CD4-positive, alpha-beta memory T cell (primary cell): Measurements from ENCODE around the gene AQP7. TPM values are rescaled to one million over a fixed set of nuclear protein-coding genes. Genes with fewer than 3 reads are reported as not detected.

ENCODE experiments used
- CTCF ChIA-PET: fragments of 350-600 bp; sonication (Branson Sonifier 250); formaldehyde crosslinking; loops from one replicate; lab custom pipeline; 2021; ENCODE audit warnings: inconsistent platforms; ENCODE audit not compliant: partially characterized antibody; lab: Charles Lee
- POLR2A ChIA-PET: fragments of 350-600 bp; sonication (Branson Sonifier 250); formaldehyde crosslinking; loops from one replicate; lab custom pipeline; 2021; ENCODE audit not compliant: partially characterized antibody; lab: Charles Lee
- DNase-seq, 5 donors: peaks; one replicate each; pipeline versions ENCODE4 v3.0.0 to v3.0.0-alpha.2; 2020 to 2022; ENCODE audit warnings: mixed read lengths in 1 of 5
- H3K27ac ChIP-seq: one replicate; pipeline ENCODE4 v1.7.0; 2013; ENCODE audit warnings: low read depth, low read length
- H3K27me3 ChIP-seq: 2 replicates; pipeline ENCODE4 v1.7.0; 2013; ENCODE audit warnings: mild to moderate bottlenecking, low read length, moderate library complexity; ENCODE audit not compliant: insufficient read depth
- H3K36me3 ChIP-seq: 2 replicates; pipeline ENCODE4 v1.7.0; 2013; ENCODE audit warnings: mild to moderate bottlenecking, low read length, moderate library complexity; ENCODE audit not compliant: insufficient read depth
- H3K4me1 ChIP-seq: 2 replicates; pipeline ENCODE4 v1.7.0; 2013; ENCODE audit warnings: mild to moderate bottlenecking, low read length, moderate library complexity; ENCODE audit not compliant: insufficient read depth
- H3K4me3 ChIP-seq, 2 donors: one replicate each; pipeline ENCODE4 v1.7.0; 2013; ENCODE audit warnings: low read length in 2 of 2, mild to moderate bottlenecking in 1 of 2
- H3K9me3 ChIP-seq, 2 donors: one replicate each; pipeline ENCODE4 v1.7.0; 2013; ENCODE audit warnings: low read length in 2 of 2, control low read depth in 1 of 2; ENCODE audit not compliant: control insufficient read depth in 1 of 2
- H3K27ac Mint-ChIP-seq, 7 donors: one replicate each; pipeline ENCODE4 v1.8.0; 2020 to 2021; ENCODE audit warnings: mixed read lengths in 7 of 7, mild to moderate bottlenecking in 6 of 7, inconsistent platforms in 3 of 7, moderate library complexity in 3 of 7
- H3K27me3 Mint-ChIP-seq, 2 donors: one replicate each; pipeline ENCODE4 v1.8.0; 2020 to 2021; ENCODE audit warnings: mixed read lengths in 2 of 2
- H3K36me3 Mint-ChIP-seq, 2 donors: one replicate each; pipeline ENCODE4 v1.8.0; 2020 to 2021; ENCODE audit warnings: mixed read lengths in 2 of 2, inconsistent platforms in 1 of 2, mild to moderate bottlenecking in 1 of 2
- H3K4me1 Mint-ChIP-seq, 4 donors: one replicate each; pipeline ENCODE4 v1.8.0; 2020 to 2021; ENCODE audit warnings: mixed read lengths in 4 of 4, mild to moderate bottlenecking in 1 of 4
- H3K4me3 Mint-ChIP-seq, 8 donors: one replicate each; pipeline ENCODE4 v1.8.0; 2020 to 2021; ENCODE audit warnings: mixed read lengths in 8 of 8, mild to moderate bottlenecking in 7 of 8, moderate library complexity in 6 of 8, inconsistent platforms in 3 of 8
- H3K9me3 Mint-ChIP-seq, 8 donors: one replicate each; pipeline ENCODE4 v1.8.0; 2020 to 2021; ENCODE audit warnings: mixed read lengths in 8 of 8, mild to moderate bottlenecking in 5 of 8, inconsistent platforms in 3 of 8, moderate library complexity in 1 of 8
- intact Hi-C: fragments of 100-400 bp; cut with micrococcal nuclease; formaldehyde crosslinking; loops from one replicate; pipeline ENCODE4 v1.15.1; 2023
- polyA plus RNA-seq, 2 donors: library from polyadenylated mRNA; unstranded; fragments of 300-500 nt; fragmentation: Illumina TruSeq; gene quantifications; one replicate each; pipeline ENCODE4 v1.2.3, GENCODE V29; 2021
- total RNA-seq, 2 experiments: library from RNA; stranded (reverse); gene quantifications; one replicate each; pipeline ENCODE4 v1.2.3, GENCODE V29; 2021

AQP7 gene
- total and polyA plus RNA-seq, 4 experiments from 2014 or later: 0.30 to 0.81 TPM; not detected in 2

DNA sequence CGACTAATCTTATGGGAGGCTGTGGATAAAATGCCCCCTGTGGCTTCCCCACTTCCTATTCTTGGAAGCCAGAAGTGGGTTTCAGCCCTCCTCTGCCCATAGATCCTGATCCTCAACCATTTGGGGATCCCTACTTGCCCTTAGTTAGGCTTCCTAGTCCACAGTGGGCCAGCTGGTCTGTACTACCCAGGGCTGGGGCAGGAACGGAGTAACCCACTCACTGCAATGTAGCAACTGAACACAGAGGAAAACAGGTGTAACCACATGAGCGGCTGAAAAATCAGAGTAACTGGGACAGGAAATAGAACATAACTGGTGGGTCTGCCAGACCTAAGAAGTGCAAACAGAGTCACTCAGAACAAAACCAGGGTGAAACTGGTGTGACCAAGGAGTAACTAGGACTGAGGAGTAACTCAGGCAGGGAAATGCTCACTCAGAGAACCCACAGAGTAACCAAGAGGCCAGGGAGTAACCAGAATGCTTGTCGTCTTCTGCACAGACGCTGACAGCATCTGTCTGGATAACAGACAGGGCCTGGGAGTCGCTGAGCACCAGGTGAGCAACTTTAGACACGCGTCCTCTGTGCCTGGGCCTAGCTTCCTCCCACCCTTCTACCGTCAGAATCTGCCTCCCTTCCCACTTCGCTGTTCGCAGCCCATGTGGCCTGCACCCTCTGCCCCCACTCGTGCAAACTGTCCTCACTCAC is 44.0 kb upstream of the AQP7 start:
- peak overlapping the region; percentile 92 to 98 (median 94) for H3K4me3 Mint-ChIP-seq
- peak overlapping the region; percentile 94 to 98 (median 95) for H3K27ac Mint-ChIP-seq
- peaks cover 30 to 81% (median 48%) of the 10 kb centered on the region in 4 donors for H3K4me1 Mint-ChIP-seq
- intact Hi-C loops: loop anchor here (1.0 to 5.0 kb wide), 6 partner anchors 12 to 154 kb away; partner anchors contain the start of genes NFX1 and NOL6
- peaks cover 35 to 48% of the 10 kb centered on the region in 2 donors for H3K36me3 Mint-ChIP-seq
- peak overlapping the region; percentile 75 for H3K27ac ChIP-seq
- H3K4me1 ChIP-seq: peaks cover 70% of the 10 kb centered on the region
- peak overlapping the region; percentile 68 to 73 for H3K4me3 ChIP-seq
- no peaks in the 10 kb centered on the region for H3K27me3 ChIP-seq
- no peaks in the 10 kb centered on the region for H3K9me3 Mint-ChIP-seq
- peaks cover 28% of the 10 kb centered on the region for H3K36me3 ChIP-seq
- no peaks in the 10 kb centered on the region for H3K9me3 ChIP-seq
- CTCF ChIA-PET: interaction anchor here (0.9 to 16.3 kb wide), 8 partner anchors 9 to 72 kb away, joined by 3 to 562 read pairs (median 18); partner anchors contain the start of gene NOL6
- H3K27me3 Mint-ChIP-seq: no peaks in the 10 kb centered on the region
- POLR2A ChIA-PET: interaction anchor here (0.6 to 17.8 kb wide), 16 partner anchors 10 to 1174 kb away, joined by 3 to 299 read pairs (median 7); partner anchors contain the start of genes B4GALT1, BAG1, DCTN3 and NFX1
- DNase-seq: peak; percentile 78 to 90 (median 82)

- Histone ChIP-seq H3K4me1 (peaks cover 72% of the 10 kb centered on the region), H3K9me3 (no peaks in the 10 kb centered on the region), H3K36me3 (peaks cover 34% of the 10 kb centered on the region), H3K4me3 (peak overlapping the region; percentile 68 to 73), H3K27ac (peak overlapping the region; percentile 75), H3K27me3 (no peaks in the 10 kb centered on the region)
- H3K4me1 Mint-ChIP-seq: peaks cover 30 to 78% (median 51%) of the 10 kb centered on the region in 4 donors
- ChIA-PET POLR2A (interaction anchor here (2.5 to 17.8 kb wide), 7 partner anchors 10 to 156 kb away, joined by 17 to 299 read pairs (median 24); partner anchors contain the start of genes NFX1 and NOL6), CTCF (interaction anchor here (13.7 to 16.3 kb wide), 2 partner anchors 24 to 31 kb away, joined by 345 to 562 read pairs; partner anchors contain the start of gene NOL6)
- intact Hi-C loops: loop anchor here (1.0 to 5.0 kb wide), 6 partner anchors 13 to 153 kb away; partner anchors contain the start of genes NFX1 and NOL6
- H3K36me3 Mint-ChIP-seq: peaks cover 42 to 55% of the 10 kb centered on the region in 2 donors
- no peaks in the 10 kb centered on the region for H3K27me3 Mint-ChIP-seq
- H3K9me3 Mint-ChIP-seq: no peaks in the 10 kb centered on the region
- H3K27ac Mint-ChIP-seq: peak overlapping the region; percentile 94 to 98 (median 95)
- H3K4me3 Mint-ChIP-seq: peak overlapping the region; percentile 92 to 98 (median 94)
- peak; percentile 33 to 81 (median 44) for DNase-seq
These were observed 43.2 kb upstream of the AQP7 start for GRCh38 chr9:33445389-33446239.

DNA sequence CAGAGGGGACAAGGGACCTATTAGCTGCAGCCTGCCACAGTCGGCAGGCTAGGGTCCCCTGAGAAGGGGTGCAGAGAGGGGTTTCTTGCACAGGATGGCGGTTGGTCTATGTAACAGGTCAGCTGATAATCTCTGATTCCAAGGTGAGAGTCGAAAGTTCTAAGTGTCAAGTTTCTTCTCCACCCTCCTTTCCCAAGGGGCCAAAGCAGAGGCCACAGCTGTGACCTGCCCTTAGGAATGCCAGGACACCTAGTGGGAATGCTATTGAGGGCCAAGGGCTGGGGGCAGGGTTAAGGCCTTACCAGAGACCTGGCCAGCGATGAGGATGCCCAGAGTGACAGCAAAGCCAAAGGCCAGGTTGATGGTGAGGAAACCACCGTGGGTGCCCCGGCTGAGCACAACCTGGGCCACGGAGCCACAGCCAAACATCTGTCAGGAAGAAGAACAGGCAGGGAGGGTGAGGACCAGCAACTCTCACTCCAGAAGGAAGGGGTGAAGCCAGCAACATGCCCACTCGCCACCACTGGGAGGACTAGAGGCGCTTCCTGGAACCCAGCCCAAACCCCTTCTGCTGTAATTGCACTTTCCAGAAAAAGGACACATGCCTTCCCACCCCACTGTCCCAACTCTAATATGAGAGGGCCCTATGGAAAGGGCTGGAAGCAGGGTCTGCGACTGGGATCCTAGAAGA is 41.2 kb upstream of the AQP7 start:
- no peaks in the 10 kb centered on the region for H3K9me3 Mint-ChIP-seq
- H3K36me3 Mint-ChIP-seq: peaks cover 49 to 66% of the 10 kb centered on the region in 2 donors
- CTCF ChIA-PET: interaction anchor here (1.0 to 16.3 kb wide), 4 partner anchors 10 to 40 kb away, joined by 3 to 562 read pairs (median 178); partner anchors contain the start of gene NOL6
- POLR2A ChIA-PET: interaction anchor here (0.6 to 17.8 kb wide), 7 partner anchors 10 to 918 kb away, joined by 3 to 299 read pairs (median 4); no protein-coding TSS in a partner anchor
- H3K9me3 ChIP-seq: no peaks in the 10 kb centered on the region
- peak overlapping the region; percentile 24 for H3K27ac ChIP-seq
- no peaks in the 10 kb centered on the region for H3K27me3 ChIP-seq
- intact Hi-C loops: no loop called here
- peak in 1 of 5 donors; percentile 34 for DNase-seq
- H3K4me3 Mint-ChIP-seq: peak overlapping the region in 7 of 8 donors; percentile 31 to 98 (median 55)
- H3K27ac Mint-ChIP-seq: peak overlapping the region; percentile 81 to 98 (median 95)
- peaks cover 79% of the 10 kb centered on the region for H3K4me1 ChIP-seq
- H3K4me3 ChIP-seq: no peak overlapping the region
- H3K27me3 Mint-ChIP-seq: no peaks in the 10 kb centered on the region
- H3K36me3 ChIP-seq: peaks cover 35% of the 10 kb centered on the region
- peaks cover 29 to 89% (median 60%) of the 10 kb centered on the region in 4 donors for H3K4me1 Mint-ChIP-seq

GRCh38 chr9:33443047-33443446 is 40.7 kb upstream of the AQP7 start:
- Mint-ChIP-seq H3K27me3 (no peaks in the 10 kb centered on the region), H3K36me3 (peaks cover 49 to 66% of the 10 kb centered on the region in 2 donors), H3K4me1 (peaks cover 26 to 85% (median 56%) of the 10 kb centered on the region in 4 donors), H3K27ac (peak overlapping the region in 5 of 7 donors; percentile 22 to 95 (median 81)), H3K4me3 (peak overlapping the region in 2 of 8 donors; percentile 24 to 52), H3K9me3 (no peaks in the 10 kb centered on the region)
- Histone ChIP-seq H3K27me3 (no peaks in the 10 kb centered on the region), H3K27ac (peak overlapping the region; percentile 24), H3K36me3 (peaks cover 35% of the 10 kb centered on the region), H3K4me3 (no peak overlapping the region), H3K4me1 (peaks cover 73% of the 10 kb centered on the region), H3K9me3 (no peaks in the 10 kb centered on the region)
- ChIA-PET CTCF (interaction anchor here (1.0 to 13.7 kb wide), 3 partner anchors 10 to 40 kb away, joined by 3 to 345 read pairs (median 11); no protein-coding TSS in a partner anchor), POLR2A (interaction anchor here (1.3 to 17.8 kb wide), 4 partner anchors 10 to 27 kb away, joined by 4 to 299 read pairs (median 34); no protein-coding TSS in a partner anchor)
- peak in 1 of 5 donors; percentile 8 for DNase-seq
- intact Hi-C loops: no loop called here

GRCh38 chr9:33442125-33442524 is 39.8 kb upstream of the AQP7 start:
- Mint-ChIP-seq H3K36me3 (peaks cover 49 to 66% of the 10 kb centered on the region in 2 donors), H3K27me3 (no peaks in the 10 kb centered on the region), H3K9me3 (no peaks in the 10 kb centered on the region), H3K4me1 (peaks cover 31 to 83% (median 57%) of the 10 kb centered on the region in 4 donors), H3K4me3 (peak overlapping the region in 1 of 8 donors; percentile 35), H3K27ac (no peak overlapping the region)
- peak in 1 of 5 donors; percentile 35 for DNase-seq
- POLR2A ChIA-PET: interaction anchor here (0.7 to 17.8 kb wide), 4 partner anchors 9 to 32 kb away, joined by 3 to 299 read pairs (median 34); partner anchors contain the start of gene NOL6
- Histone ChIP-seq H3K4me1 (peaks cover 68% of the 10 kb centered on the region), H3K9me3 (no peaks in the 10 kb centered on the region), H3K36me3 (peaks cover 35% of the 10 kb centered on the region), H3K27ac (no peak overlapping the region), H3K27me3 (no peaks in the 10 kb centered on the region), H3K4me3 (no peak overlapping the region)
- intact Hi-C loops: no loop called here
- CTCF ChIA-PET: interaction anchor here (1.3 to 13.7 kb wide), 4 partner anchors 9 to 27 kb away, joined by 4 to 345 read pairs (median 5); no protein-coding TSS in a partner anchor

DNA sequence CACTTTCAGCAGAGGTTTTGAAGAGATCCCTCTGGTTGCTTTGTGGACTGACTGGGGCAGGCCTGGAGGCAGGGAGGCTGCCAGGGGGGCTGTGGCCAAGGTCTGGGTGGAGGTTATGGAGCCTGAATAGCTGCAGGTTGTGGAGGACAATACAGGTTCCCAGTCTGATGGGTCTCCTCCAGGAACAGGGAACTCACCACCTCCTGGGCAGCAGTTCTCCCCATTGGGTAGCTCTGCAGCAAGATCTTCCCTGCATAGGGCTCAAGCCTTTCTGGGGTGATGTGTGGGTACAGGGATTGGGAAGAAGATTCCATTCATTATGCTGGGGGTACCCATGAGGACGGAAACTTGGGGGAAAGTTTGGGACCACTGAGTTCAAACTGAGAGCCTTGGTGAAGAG is 38.2 kb upstream of the AQP7 start:
- H3K27ac ChIP-seq: no peak overlapping the region
- H3K9me3 Mint-ChIP-seq: no peaks in the 10 kb centered on the region
- no peak overlapping the region for H3K4me3 Mint-ChIP-seq
- POLR2A ChIA-PET: interaction anchor here (0.6 to 17.8 kb wide), 5 partner anchors 18 to 69 kb away, joined by 3 to 299 read pairs (median 5); partner anchors contain the start of gene NOL6
- H3K27me3 Mint-ChIP-seq: no peaks in the 10 kb centered on the region
- CTCF ChIA-PET: interaction anchor here (1.3 to 13.7 kb wide), 4 partner anchors 8 to 26 kb away, joined by 3 to 345 read pairs (median 5); no protein-coding TSS in a partner anchor
- H3K27me3 ChIP-seq: no peaks in the 10 kb centered on the region
- H3K4me3 ChIP-seq: no peak overlapping the region
- intact Hi-C loops: no loop called here
- no peak for DNase-seq
- H3K4me1 ChIP-seq: peaks cover 56% of the 10 kb centered on the region
- peaks cover 45 to 52% of the 10 kb centered on the region in 2 donors for H3K36me3 Mint-ChIP-seq
- no peaks in the 10 kb centered on the region for H3K9me3 ChIP-seq
- H3K36me3 ChIP-seq: peaks cover 35% of the 10 kb centered on the region
- peaks cover 31 to 74% (median 50%) of the 10 kb centered on the region in 4 donors for H3K4me1 Mint-ChIP-seq
- H3K27ac Mint-ChIP-seq: peak overlapping the region in 6 of 7 donors; percentile 10 to 93 (median 58)
